HPDE6-E6E7 (cell line): ENCODE measurements around the gene OR13C9.
"Not testable (repeated sequence)": the region's sequence is repeated elsewhere in the genome, so short reads cannot be mapped to it uniquely, and the experiment has no call there.

Experiments
- DNase-seq: peaks from one replicate; pipeline ENCODE4 v3.0.0; 2011; ENCODE audit warnings: missing footprints; ENCODE audit errors: extremely low spot score

The OR13C9 gene, protein sequence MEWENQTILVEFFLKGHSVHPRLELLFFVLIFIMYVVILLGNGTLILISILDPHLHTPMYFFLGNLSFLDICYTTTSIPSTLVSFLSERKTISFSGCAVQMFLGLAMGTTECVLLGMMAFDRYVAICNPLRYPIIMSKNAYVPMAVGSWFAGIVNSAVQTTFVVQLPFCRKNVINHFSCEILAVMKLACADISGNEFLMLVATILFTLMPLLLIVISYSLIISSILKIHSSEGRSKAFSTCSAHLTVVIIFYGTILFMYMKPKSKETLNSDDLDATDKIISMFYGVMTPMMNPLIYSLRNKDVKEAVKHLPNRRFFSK

DNA sequence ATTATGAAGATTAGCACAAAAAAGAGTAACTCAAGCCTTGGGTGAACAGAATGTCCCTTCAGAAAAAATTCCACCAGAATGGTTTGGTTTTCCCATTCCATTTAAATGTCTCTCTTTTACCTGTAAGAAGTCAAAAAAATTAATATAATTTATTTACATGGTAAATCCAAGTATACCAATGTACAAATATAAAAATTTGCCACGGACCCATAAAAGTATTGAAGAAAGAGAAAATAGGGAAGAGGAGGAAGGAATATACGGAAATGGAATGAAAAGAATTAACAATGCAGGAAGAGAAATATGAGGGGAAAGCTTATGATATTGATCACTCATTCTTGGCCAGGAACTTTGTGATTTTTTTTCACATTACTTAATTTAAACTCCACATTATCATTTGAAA lies at the start of gene OR13C9:
OR13C9 (minus strand) TSS at position 101 of the 400 bp plus-strand sequence; CDS start at position 101, 0 bp downstream.
- no peak for DNase-seq

DNA sequence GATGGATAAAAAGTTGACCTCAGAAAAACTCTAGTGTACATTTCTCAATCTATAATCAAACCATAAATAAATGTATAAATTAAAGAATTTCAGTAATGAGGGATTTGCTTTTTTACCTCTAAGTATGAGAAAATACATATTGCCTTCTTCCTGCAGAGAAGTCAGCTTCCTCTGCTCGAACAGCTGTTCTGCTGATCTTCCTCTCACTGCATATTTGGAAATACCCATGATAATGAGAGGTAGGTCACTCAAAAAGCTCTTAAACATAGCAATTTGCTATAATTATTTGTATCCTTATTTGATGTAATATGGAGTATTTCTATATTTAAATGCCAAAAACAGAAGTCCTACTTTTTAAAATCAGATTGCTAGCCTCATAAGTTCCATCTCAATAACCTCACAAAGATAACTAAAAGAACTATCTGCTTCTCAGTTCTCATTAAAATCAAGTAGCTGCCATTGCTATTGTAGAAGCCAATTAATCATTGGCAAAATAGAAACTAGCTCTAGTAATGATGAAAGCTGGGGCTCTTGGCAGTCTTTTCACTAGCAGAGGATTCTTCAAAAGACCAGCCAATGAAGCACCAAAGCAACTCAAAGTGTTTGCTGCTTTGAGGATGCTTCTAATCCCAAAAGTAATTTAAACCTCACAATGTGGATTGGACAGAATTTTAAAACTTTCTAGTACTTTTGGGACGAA lies 40.6 kb upstream of the OR13C9 start:
- no peak for DNase-seq

DNA sequence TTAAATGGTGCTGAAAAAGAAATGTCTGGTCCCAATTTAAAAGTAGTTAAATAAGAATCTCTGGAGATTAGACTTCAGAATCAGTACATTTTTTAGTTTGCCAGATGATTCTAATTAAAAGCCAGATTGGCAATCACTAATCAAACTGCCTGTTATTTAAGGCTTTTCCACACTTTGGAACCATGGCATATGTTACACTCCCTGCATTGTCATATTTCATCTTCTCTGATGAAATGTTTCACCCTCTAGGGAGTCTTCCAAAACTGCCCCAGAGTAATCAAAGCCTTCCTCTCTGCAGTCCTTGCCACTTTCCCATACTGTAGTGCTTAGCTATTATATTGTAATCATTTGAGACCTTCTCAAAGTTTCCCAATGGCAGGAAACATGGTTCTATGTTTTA lies 17.5 kb upstream of the OR13C9 start:
- no peak for DNase-seq

DNA sequence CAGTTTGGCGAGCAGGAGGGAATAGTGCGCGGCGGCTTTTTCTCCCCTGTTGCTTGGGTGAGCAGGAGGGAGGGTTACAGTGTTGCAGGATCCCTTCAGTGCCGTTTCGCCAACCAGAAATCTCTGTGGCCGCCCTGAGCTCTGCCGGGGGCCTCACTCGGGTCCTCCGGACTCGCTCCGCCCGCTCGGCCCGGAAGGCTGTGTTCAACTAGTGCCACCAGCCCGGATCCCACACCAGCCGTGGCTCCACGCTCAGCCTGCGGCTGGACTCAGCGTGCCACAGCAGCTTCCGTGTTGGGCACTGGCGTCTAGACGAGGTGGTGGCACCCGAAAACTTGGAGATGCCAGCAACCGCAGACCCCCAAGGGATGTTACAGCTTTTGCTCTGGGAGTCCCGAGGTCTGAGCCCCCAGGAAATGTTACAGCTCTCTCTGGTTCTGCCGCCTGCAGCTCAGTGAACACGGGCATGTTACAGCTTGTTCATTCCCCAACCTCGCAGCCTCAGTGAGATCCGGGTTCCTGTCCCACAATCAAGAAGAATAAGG lies 16.0 kb upstream of the OR13C9 start:
- no peak for DNase-seq

DNA sequence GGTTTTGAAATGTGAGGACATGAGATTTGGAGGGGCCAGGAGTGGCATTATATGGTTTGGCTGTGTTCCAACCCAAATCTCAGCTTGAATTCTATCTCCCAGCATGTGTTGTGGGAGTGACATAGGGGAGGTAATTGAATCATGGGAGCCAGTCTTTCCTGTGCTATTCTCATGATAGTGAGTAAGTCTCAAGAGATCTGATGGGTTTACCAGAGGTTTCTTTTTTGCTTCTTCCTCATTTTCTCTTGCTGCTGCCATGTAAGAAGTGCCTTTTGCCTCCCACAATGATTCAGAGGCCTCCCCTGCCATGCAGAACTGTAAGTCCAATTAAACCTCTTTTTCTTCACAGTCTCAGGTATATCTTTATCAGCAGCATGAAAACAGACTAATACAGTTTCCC lies 8.0 kb upstream of the OR13C9 start:
- DNase-seq: not testable (repeated sequence)

DNA sequence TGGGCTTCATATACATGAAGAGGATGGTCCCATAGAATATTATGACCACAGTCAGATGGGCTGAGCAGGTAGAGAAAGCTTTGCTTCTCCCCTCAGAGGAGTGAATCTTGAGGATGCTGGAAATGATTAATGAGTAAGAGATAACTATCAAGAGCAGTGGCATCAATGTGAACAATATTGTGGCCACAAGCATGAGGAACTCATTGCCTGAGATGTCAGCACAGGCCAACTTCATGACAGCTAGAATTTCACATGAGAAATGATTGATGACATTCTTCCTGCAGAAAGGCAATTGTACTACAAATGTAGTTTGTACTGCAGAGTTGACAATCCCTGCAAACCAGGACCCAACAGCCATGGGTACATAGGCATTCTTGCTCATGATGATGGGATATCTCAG lies 586 bp downstream of the OR13C9 start:
- DNase-seq: no peak

DNA sequence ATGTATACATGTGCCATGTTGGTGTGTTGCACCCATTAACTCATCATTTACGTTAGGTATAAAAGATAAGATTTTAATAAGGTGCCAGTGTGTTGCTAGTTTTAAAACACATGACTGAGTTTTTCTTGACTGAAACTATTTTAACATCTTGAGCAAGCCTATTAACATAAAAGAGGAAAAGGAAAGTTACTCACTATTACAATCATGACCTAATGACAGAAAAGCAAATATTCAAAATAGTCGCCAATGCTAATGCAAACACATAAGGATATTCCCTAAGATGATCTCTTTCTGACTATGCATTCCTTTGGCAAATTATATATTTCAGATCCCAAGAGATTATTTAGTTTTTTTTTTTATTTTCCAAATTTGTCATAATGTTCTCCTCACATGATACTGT lies 6.8 kb downstream of the OR13C9 start:
- no peak for DNase-seq

DNA sequence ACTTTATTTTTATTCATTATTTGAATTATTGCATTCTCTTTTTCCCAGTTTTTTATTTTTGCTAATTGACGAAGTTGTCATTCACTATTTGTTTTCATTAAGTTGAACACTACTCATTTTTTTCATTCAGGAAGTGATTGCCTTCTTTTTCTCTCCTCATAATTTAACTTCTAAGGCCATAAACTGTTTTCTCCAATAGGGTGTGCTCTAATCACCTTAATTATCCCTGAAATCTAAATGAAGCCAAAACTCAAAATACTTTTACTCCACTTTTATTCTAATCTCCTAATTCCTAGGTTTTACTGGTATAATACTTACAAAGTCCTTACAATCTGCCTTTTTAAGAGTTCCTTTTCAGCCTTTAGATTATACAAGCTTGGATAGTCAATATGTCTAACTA lies 9.7 kb downstream of the OR13C9 start:
- DNase-seq: no peak

DNA sequence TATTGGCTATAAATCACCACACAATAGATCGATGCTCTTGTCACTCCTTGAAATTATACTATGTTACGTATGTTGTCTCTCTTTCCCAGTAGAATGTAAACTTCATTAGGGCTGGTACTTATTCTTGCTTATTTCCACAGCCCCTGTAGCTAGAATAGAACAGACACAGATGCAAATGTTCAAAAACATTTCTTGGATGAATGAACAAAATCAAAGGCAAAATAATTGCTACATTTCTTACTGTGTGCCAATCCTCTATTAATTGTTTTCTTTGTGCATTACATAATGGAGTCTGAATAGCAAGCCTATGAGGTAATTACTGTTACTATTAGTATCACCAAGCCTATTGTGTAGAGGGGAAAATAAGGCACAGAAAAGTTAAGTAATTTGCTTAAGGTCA lies 11.9 kb downstream of the OR13C9 start:
- DNase-seq: no peak

DNA sequence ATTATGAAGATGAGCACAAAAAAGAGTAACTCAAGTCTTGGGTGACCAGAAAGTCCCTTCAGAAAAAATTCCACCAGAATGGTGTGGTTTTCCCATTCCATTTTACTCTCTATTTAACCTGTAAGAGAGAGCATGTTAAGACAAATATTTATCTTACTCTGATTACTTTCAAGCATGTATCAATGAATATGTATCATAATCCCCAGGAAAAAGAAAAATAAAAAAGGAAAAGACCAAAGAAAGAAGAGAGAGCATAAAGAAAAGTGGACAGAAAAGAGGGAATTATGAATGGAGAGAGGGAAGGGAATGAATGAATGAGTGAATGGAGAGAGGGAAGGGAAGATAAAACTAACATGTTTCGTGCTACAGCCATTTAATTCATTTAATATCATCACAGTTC lies 12.5 kb downstream of the OR13C9 start, which contains the start of gene OR13C2:
OR13C2 (minus strand) TSS at position 101 of the 400 bp plus-strand sequence; CDS start at position 101, 0 bp downstream.
- DNase-seq: not testable (repeated sequence)

DNA sequence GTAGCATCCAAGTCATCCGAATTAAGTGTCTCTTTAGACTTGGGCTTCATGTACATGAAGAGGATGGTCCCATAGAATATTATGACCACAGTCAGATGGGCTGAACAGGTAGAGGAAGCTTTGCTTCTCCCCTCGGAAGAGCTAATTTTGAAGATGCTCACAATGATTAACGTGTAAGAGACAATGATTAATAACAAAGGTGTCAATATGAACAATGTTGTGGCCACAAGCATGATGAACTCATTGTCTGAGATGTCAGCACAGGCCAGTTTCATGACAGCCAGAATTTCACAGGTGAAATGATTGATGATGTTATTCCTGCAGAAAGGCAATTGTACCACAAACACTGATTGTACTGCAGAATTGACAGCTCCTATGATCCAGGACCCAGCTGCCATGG lies 13.2 kb downstream of the OR13C9 start:
- DNase-seq: no peak

DNA sequence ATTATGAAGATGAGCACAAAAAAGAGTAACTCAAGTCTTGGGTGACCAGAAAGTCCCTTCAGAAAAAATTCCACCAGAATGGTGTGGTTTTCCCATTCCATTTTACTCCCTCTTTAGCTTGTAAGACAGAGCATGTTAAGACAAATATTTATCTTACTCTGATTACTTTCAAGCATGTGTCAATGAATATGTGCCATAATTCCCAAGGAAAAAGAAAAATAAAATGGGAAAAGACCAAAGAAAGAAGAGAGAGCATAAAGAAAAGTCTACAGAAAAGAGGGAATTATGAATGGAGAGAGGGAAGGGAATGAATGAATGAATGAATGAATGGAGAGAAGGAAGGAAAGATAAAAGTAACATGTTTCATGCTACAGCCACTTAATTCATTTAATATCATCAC lies 18.7 kb downstream of the OR13C9 start, which contains the start of gene OR13C5:
OR13C5 (minus strand) TSS at position 101 of the 400 bp plus-strand sequence; CDS start at position 101, 0 bp downstream.
- DNase-seq: not testable (repeated sequence)

DNA sequence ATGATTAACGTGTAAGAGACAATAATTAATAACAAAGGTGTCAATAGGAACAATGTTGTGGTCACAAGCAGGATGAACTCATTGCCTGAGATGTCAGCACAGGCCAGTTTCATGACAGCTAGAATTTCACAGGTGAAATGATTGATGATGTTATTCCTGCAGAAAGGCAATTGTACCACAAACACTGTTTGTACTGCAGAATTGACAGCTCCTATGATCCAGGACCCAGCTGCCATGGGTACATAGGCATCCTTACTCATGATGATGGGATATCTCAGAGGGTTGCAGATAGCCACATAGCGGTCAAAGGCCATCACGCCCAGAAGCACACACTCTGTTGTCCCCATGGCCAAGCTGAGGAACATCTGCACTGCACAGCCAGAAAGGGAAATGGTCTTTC lies 19.3 kb downstream of the OR13C9 start:
- not testable (repeated sequence) for DNase-seq

DNA sequence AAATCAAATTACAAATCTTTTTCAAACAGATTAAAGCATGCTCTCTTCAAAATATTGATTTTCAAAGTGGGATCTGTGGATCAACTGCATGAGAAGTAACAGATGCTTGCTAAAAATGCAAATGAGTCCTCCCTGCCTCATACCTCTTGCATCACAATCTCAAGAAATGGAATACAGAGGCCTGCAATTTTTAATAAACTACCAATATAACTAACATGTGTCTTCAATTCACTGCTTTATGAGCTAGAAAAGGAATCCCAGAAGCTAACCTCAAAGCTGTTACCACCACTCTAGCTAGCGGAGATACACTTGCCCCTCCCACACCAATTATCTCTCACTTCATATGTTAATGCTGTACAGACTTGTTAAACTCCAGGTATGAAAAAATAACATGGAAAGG lies 28.4 kb downstream of the OR13C9 start:
- no peak for DNase-seq

DNA sequence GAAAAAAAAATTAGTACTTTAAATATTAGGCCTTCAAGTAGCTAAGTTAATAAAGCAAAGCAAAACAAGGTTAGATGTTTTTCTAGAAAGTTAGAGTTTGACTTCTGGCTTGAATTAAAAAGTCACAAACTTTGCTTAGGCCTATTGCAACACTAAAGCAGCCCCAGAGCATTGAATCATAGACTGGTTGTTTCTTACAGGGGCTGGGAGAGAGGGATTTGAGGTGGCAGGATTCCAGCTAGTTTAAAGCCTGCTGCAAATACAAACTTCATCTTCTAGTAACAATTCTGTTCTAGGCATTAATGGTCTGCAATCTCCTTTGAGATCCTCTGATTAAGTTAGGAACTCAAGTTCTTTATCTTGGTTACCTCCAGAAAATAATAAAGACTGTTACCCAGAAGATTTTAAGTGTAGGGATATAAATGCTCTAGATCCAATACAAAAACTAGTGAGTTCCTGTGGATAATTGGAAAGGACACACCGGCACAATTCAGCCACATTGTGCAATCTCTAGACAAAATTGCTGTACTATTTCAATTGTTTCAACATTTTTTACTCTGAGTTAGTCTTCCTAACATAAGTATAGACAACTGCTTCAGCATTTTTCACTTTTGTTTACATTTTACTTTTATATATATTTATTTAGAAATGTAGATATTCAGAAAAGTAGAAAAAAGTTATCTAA lies 31.4 kb downstream of the OR13C9 start:
- DNase-seq: no peak

DNA sequence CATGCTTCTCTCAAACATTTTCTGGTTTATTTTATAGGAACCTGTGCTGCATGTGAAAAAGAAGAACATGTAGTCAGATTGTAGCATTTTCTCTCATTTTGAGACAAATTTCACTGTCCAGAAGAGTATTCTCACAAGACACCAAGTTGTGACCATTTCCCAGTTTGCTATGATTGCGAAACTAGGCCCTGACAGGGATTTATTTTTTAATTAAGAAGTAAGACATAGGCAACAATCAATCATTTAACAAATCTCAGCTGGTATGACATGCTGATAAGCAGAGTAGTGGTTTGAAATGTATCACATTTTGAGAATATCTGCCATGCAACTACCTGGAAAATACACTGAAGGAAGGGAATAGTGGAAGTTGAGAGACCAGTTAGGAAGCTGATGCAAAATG lies 37.4 kb downstream of the OR13C9 start:
- DNase-seq: no peak

DNA sequence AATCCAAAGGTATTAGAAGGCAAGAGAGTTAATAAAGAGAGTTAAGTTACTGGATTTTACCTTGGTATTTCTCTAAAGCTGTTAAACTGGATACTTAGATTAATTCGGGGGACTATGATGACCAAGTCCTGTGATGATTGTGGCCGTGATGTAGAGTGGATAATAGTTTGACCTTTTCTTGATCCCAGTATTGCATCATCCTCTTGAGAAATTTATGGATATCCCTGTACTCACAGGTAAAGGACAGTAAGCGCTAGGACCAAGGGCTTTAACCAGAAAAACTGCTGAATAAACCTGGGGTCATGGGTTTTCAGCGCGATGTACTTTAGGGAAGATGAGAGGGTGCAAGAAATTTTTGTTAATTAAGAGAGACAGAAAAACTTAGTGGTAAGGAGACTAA lies 40.7 kb downstream of the OR13C9 start:
- no peak for DNase-seq

DNA sequence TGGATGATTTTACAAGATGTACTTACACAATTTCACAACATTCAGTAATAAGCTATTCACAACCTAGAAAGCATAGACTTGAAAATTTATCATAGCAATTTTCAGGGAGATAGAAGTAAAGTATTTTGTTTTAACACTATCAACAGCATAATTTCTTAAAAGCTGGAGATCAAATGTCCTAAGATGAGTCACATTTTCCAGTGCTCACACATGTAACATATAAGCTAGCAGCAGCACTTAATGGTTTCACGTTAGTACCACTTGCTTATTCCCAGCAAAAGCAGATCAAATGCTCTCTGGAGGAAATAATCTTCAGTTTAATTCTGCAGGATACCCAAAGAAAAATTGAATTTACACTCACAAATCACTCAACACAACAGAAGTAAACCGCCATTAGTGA lies 42.5 kb downstream of the OR13C9 start:
- DNase-seq: no peak

DNA sequence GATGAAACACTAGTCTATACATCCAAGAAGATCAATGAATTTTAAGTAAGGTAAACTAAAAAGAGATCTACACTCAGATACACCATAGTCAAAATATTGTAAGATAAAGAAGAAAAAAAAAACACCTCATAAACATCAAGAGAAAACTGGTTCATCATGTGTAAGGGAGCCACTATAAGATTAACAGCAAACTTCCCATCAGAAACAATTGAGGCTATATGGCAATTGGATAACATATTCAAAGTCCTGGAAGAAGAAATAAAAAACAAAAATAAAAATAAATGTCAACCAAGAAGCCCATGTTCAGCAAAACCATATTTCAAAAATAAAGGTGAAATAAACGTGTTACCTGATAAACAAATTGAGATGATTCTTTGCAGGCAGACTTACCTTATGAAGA lies 45.4 kb downstream of the OR13C9 start:
- no peak for DNase-seq

DNA sequence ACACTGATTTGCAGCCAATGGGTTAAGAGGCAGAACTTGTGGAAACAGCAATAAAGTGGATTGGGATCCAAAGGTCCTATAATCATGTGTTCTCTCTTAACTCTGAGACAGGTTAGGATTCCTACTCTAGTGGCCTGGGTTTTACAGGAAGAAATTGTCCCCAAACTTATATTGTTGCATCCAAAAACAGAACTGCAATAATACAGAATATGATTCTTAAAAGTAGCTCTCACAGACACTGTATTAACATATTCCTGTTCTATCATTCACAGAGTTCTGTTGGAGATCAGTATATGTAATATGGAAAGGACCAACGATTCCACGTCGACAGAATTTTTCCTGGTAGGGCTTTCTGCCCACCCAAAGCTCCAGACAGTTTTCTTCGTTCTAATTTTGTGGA lies 49.1 kb downstream of the OR13C9 start, which contains the start of gene OR13C8:
OR13C8 (plus strand) TSS at position 301 of the 400 bp plus-strand sequence; CDS start at position 301, 0 bp downstream.
- DNase-seq: no peak
